HG03439 (cell line): Measurements from ENCODE around the gene GLYR1.

Source experiments
- ATAC-seq: cut with Tn5 transposase; IDR thresholded peaks from one replicate; pipeline ENCODE4 v1.9.1; 2021; ENCODE audit warnings: mild to moderate bottlenecking, moderate library complexity; ENCODE audit not compliant: unreplicated experiment

The GLYR1 gene

GRCh38 chr16:4880006-4880580 is 33.0 kb upstream of the GLYR1 start:
- ATAC-seq = no peak

GRCh38 chr16:4879049-4879448 is 32.0 kb upstream of the GLYR1 start:
- no peak for ATAC-seq

- no peak for ATAC-seq
These were observed 30.2 kb upstream of the GLYR1 start for GRCh38 chr16:4877380-4877685.

- no peak for ATAC-seq
These were observed 29.7 kb upstream of the GLYR1 start for GRCh38 chr16:4876646-4877379.

- ATAC-seq = no peak
These were observed 27.6 kb upstream of the GLYR1 start for GRCh38 chr16:4874666-4875065.

- ATAC-seq = no peak
These were observed 26.0 kb upstream of the GLYR1 start for GRCh38 chr16:4873091-4873490.

- ATAC-seq = no peak
These were observed 24.0 kb upstream of the GLYR1 start for GRCh38 chr16:4871071-4871470.

- no peak for ATAC-seq
These were observed 23.1 kb upstream of the GLYR1 start for GRCh38 chr16:4870138-4870671.

GRCh38 chr16:4869147-4869805 is 22.2 kb upstream of the GLYR1 start:
- ATAC-seq = no peak

- no peak for ATAC-seq
These were observed 21.4 kb upstream of the GLYR1 start for GRCh38 chr16:4868535-4868934.

GRCh38 chr16:4868026-4868425 is 20.9 kb upstream of the GLYR1 start:
- no peak for ATAC-seq

GRCh38 chr16:4866586-4866985 is 19.5 kb upstream of the GLYR1 start:
- no peak for ATAC-seq

GRCh38 chr16:4865231-4865860 is 18.3 kb upstream of the GLYR1 start:
- no peak for ATAC-seq

- ATAC-seq = no peak
These were observed 17.6 kb upstream of the GLYR1 start for GRCh38 chr16:4864728-4865127.

GRCh38 chr16:4862639-4863038 is 15.6 kb upstream of the GLYR1 start:
- no peak for ATAC-seq

GRCh38 chr16:4860727-4861342 is 13.7 kb upstream of the GLYR1 start:
- ATAC-seq = no peak

GRCh38 chr16:4859900-4860255 is 12.8 kb upstream of the GLYR1 start:
- ATAC-seq = no peak

GRCh38 chr16:4859190-4859899 is 12.3 kb upstream of the GLYR1 start:
- ATAC-seq = no peak

GRCh38 chr16:4855804-4856203 is 8.7 kb upstream of the GLYR1 start:
- no peak for ATAC-seq

- no peak for ATAC-seq
These were observed 8.3 kb upstream of the GLYR1 start for GRCh38 chr16:4855371-4855770.
